ENCODE measurements around the gene PPDPF. TPM values are rescaled to one million over a fixed set of nuclear protein-coding genes. Genes with fewer than 3 reads are reported as not detected.
A peak's percentile ranks its signal among the peaks of the same experiment; 100 is the strongest.

The PPDPF gene
- total RNA-seq, 4 donors from 2014 or later, result 114 to 256 (median 162) TPM

DNA sequence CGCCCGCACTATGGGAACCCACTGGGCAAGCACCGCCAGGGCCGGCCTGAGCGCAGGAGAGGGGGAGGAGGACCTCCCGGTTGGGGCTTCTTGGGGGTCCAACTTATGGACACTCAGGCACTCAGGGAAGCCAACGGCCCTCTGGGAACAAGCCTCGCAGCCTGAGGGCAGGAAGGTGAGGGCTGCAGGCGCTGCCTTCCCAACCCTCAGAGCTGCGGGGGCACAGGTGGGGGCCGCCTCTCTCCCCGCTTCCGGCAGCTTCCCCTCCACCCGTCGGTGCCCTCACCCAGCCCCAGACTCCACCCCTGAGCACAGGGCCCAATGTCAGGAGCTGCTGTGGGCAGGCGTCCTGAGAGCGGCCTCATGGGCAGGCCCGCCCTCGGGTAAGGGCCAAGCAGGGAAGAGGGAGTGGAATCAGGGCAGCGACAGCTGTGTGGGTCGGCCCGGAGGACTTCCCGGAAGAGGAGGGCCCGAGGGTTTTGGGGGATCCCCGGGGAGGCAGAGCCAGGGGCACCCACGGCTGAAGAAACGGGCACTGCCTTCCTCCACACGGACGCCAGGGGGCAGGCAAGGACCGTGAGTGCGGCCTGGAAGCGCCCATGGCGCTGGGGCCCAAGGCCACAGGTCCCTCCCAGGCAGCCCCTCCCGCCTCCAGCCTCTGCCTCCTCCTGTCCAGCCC lies 17.1 kb downstream of the PPDPF start:
- Histone ChIP-seq H3K4me1 (peaks cover 0 to 36% (median 12%) of the 10 kb centered on the region in 3 donors), H3K36me3 (no peaks in the 10 kb centered on the region), H3K27me3 (peaks cover 59% of the 10 kb centered on the region), H3K4me3 (peak overlapping the region in 1 of 2 donors; percentile 42), H3K9me3 (no peaks in the 10 kb centered on the region), H3K27ac (peak overlapping the region in 3 of 4 donors; percentile 25 to 52 (median 31))
- peak; percentile 79 for ATAC-seq
- TF ChIP-seq, protein P1, sequence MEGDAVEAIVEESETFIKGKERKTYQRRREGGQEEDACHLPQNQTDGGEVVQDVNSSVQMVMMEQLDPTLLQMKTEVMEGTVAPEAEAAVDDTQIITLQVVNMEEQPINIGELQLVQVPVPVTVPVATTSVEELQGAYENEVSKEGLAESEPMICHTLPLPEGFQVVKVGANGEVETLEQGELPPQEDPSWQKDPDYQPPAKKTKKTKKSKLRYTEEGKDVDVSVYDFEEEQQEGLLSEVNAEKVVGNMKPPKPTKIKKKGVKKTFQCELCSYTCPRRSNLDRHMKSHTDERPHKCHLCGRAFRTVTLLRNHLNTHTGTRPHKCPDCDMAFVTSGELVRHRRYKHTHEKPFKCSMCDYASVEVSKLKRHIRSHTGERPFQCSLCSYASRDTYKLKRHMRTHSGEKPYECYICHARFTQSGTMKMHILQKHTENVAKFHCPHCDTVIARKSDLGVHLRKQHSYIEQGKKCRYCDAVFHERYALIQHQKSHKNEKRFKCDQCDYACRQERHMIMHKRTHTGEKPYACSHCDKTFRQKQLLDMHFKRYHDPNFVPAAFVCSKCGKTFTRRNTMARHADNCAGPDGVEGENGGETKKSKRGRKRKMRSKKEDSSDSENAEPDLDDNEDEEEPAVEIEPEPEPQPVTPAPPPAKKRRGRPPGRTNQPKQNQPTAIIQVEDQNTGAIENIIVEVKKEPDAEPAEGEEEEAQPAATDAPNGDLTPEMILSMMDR (IDR thresholded peaks at IDR 0.05), result peak in 3 of 4 experiments; percentile 95 to 97 (median 96)
- no peak for TF ChIP-seq EP300 (IDR thresholded peaks at IDR 0.05)
- 0% methylated on average over 1 of the region's 34 CpGs; no CpG with 5 or more reads in 1 of the 2 donors for WGBS, 2 donors (ENCODE audit: low coverage in 1 of 2)

DNA sequence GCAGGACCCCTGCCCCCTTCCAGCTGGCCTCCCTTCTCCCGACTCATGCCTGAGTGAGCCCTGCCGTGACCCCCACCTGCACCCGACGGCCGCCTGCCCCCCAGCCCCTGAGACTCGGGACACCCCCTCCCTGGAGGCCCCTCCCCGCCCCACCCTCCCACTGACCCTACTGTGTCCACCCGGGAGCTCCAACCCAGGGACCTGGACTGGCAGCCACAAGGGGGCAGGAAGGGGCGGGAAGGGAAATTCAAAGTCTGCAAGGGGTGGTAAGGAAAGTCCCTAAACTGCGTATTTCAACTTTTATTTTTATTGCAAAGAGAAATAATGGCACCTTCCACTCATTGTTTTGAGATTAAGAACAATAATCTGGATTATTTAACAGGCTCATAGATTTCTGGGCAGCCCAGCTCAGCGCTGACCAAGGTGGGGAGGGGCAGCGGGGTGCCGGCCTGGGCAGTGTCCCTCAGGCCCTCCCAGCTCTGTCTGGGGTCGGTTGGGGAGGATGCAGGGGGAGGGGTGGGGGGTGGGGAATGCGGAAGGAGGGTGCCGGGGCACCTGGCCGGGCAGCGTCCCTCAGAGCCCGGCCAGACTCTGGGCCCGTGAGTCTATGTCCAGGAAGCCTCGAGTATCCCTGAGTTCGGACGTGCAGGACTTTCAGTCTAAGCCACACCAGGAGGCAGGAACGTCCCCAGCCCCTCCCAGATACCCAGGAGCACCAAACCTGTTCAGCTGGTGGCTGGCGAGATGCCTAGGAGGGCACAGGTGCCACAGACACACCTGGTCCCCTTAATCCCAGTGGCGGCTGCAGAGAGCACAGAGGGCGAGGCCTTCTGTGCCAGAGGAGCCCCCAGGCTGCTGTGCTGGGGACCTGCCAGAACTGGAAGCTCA lies 17.9 kb downstream of the PPDPF start:
- Histone ChIP-seq H3K27ac (peak overlapping the region in 1 of 4 donors; percentile 52), H3K9me3 (no peaks in the 10 kb centered on the region), H3K4me3 (peak overlapping the region in 1 of 2 donors; percentile 42), H3K36me3 (no peaks in the 10 kb centered on the region), H3K4me1 (peaks cover 0 to 36% (median 12%) of the 10 kb centered on the region in 3 donors), H3K27me3 (peaks cover 51% of the 10 kb centered on the region)
- peak; percentile 6 for ATAC-seq
- 100% methylated on average over 2 of the region's 27 CpGs; no CpG with 5 or more reads in 1 of the 2 donors for WGBS, 2 donors (ENCODE audit: low coverage in 1 of 2)
- TF ChIP-seq, protein P1 (IDR thresholded peaks at IDR 0.05), result peak in 1 of 4 experiments; percentile 32
- TF ChIP-seq POLR2AphosphoS5 (IDR thresholded peaks at IDR 0.05), result no peak

- peaks cover 0 to 36% (median 12%) of the 10 kb centered on the region in 3 donors for H3K4me1 ChIP-seq
- TF ChIP-seq, protein P1 (IDR thresholded peaks at IDR 0.05), result no peak
- TF ChIP-seq POLR2AphosphoS5 (IDR thresholded peaks at IDR 0.05) (no peak), POLR2A (IDR thresholded peaks at IDR 0.05) (no peak), EP300 (IDR thresholded peaks at IDR 0.05) (no peak)
- ATAC-seq, result no peak
- no peak overlapping the region for H3K4me3 ChIP-seq
- peaks cover 47% of the 10 kb centered on the region for H3K27me3 ChIP-seq
- no peaks in the 10 kb centered on the region for H3K36me3 ChIP-seq
- H3K27ac ChIP-seq, result no peak overlapping the region
- no CpG with 5 or more reads among the region's 12 CpGs for WGBS, 2 donors (ENCODE audit: low coverage in 1 of 2)
- no peaks in the 10 kb centered on the region for H3K9me3 ChIP-seq
Observed at GRCh38 chr20:63539092-63539430, 18.5 kb downstream of the PPDPF start.

GRCh38 chr20:63539441-63540370 lies 19.1 kb downstream of the PPDPF start:
- Histone ChIP-seq H3K4me3 (no peak overlapping the region), H3K27ac (no peak overlapping the region), H3K27me3 (peaks cover 47% of the 10 kb centered on the region), H3K36me3 (no peaks in the 10 kb centered on the region), H3K9me3 (no peaks in the 10 kb centered on the region), H3K4me1 (peaks cover 0 to 33% (median 12%) of the 10 kb centered on the region in 3 donors)
- ATAC-seq, result no peak
- TF ChIP-seq POLR2A (IDR thresholded peaks at IDR 0.05) (no peak), POLR2AphosphoS5 (IDR thresholded peaks at IDR 0.05) (no peak), EP300 (IDR thresholded peaks at IDR 0.05) (no peak)
- TF ChIP-seq, protein P1 (IDR thresholded peaks at IDR 0.05), result no peak
- 100% methylated on average over 1 to 2 of the region's 29 CpGs for WGBS, 2 donors (ENCODE audit: low coverage in 1 of 2)
